ENCODE results near the gene ZBTB20.

DNA sequence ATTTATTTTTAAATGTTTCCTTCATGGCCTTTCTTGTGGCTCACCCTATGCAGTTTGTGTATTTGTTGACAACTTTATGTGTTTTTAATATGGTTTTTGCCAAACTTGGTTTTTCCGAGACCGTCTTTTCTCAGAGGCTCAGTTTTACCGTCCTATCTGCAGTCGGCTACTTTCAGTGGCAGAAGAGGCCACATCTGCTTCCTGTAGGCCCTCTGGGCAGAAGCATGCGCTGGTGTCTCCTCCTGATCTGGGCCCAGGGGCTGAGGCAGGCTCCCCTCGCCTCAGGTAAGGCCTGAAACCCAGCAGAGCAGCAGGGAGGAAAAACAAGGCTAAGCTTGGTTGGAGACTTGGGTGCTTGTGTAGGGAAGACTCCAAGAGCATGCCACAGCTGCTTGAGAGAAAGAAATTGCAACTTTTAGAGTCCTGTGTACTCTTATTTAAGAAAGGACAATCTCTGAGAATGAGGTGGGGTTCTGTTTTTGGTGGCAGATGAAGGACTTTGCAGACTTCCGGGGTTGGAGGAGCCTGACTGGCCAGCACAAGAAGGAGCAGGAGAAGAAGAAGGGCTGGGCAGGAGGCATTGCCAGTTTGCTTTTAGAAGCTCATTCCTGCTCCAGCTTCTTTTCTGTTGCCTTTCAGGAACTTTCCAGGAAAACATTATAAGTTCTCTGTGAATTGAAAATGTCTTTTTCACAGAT is 853.1 kb downstream of the ZBTB20 start, which contains the start of gene TIGIT:
- TF ChIP-seq, protein P1, sequence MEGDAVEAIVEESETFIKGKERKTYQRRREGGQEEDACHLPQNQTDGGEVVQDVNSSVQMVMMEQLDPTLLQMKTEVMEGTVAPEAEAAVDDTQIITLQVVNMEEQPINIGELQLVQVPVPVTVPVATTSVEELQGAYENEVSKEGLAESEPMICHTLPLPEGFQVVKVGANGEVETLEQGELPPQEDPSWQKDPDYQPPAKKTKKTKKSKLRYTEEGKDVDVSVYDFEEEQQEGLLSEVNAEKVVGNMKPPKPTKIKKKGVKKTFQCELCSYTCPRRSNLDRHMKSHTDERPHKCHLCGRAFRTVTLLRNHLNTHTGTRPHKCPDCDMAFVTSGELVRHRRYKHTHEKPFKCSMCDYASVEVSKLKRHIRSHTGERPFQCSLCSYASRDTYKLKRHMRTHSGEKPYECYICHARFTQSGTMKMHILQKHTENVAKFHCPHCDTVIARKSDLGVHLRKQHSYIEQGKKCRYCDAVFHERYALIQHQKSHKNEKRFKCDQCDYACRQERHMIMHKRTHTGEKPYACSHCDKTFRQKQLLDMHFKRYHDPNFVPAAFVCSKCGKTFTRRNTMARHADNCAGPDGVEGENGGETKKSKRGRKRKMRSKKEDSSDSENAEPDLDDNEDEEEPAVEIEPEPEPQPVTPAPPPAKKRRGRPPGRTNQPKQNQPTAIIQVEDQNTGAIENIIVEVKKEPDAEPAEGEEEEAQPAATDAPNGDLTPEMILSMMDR (IDR thresholded peaks at IDR 0.05): no peak
- TF ChIP-seq EZH2 (IDR thresholded peaks at IDR 0.05; ENCODE audit: borderline replicate concordance, insufficient read depth, low read depth, low read length, poor library complexity, severe bottlenecking): no peak

Data from B cell (primary cell).